SKM-1 (cell line): ENCODE measurements around the gene TMEM181.
A peak's percentile ranks its signal among the peaks of the same experiment; 100 is the strongest.
"Not testable (repeated sequence)": the region's sequence is repeated elsewhere in the genome, so short reads cannot be mapped to it uniquely, and the experiment has no call there.

Source experiments
- DNase-seq: peaks from one replicate; lab custom pipeline; 2025; ENCODE audit not compliant: unreplicated experiment; lab: John Stamatoyannopoulos, UW

Gene TMEM181

DNA sequence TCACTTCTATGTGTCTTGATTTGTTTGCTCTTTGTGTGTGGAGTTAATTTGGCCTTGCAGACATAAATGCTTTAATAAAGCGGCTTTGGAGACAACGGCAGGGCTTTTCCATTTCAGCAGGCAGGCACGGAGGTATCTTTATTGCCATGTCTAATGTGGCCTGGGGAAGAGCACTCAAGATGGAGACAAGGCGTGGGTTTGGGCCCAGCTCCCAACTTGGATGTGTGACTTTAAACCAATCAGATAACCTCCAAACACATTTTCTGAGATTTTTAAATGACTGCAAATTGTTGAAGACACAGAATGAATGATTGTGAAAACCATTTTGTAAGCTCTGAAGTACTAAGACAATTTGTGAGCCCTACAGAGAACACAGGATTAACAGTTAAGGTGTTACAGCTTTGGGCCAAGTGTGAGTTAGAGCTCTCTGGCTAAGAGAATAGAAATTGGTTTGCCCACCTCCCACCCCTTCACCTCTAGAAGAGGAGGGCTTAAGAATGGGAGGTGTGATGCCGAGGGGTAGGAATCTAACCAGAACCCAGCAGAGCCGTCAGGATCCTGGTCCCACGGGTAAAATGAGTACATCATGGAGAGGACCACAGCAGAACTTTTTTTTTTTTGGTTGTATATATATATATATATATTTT lies 75.7 kb downstream of the TMEM181 start:
- DNase-seq = no peak

- DNase-seq = no peak
Observed at GRCh38 chr6:158636778-158637177, 76.9 kb downstream of the TMEM181 start.

GRCh38 chr6:158638324-158638854 lies 78.5 kb downstream of the TMEM181 start:
- no peak for DNase-seq

GRCh38 chr6:158639056-158639455 lies 79.2 kb downstream of the TMEM181 start:
- DNase-seq = no peak

DNA sequence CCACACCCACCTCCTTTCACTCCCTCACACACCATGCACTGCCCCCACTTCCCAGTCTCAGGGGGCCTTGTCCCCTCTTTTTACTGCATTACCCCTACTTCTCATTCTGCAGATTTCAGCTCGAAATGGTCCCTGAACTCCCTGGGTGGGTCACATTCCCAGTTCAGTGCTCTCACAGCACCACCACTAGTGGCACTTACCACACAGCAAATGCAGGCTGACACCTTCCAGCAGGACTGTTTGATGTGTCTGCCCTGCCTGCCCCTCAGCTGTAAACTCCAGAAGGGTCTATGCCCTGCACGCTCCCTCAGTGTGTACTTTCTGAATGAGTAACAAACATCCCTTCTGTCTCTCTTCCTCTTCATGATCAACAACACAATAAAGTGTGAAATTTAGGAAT lies 80.6 kb downstream of the TMEM181 start:
- DNase-seq = no peak

GRCh38 chr6:158642097-158642601 lies 82.3 kb downstream of the TMEM181 start:
- no peak for DNase-seq

DNA sequence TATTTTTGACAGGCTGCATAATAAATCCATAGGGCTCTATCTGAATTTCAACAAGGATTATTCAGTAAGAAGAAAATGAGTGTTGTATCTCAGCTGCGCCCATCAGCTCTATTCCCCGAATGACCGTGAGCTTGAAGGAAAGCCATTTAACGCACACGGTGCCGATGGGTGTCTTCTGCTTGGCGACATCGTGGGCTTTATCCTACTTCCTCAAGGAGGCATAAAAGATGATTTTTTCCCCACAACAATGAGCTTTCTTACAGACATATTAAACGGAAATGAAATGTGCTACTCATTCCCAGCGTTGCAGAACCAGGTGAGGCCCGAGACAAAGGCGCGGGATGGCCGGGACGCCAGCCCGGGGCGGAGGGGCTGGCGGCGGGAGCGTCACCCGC lies 83.9 kb downstream of the TMEM181 start:
- DNase-seq = no peak

- DNase-seq = peak; percentile 60
Observed at GRCh38 chr6:158644231-158645063, 84.6 kb downstream of the TMEM181 start, which contains the start of gene DYNLT1. DYNLT1 (minus strand) TSS chr6:158644743; CDS start chr6:158644708, 35 bp downstream.

DNA sequence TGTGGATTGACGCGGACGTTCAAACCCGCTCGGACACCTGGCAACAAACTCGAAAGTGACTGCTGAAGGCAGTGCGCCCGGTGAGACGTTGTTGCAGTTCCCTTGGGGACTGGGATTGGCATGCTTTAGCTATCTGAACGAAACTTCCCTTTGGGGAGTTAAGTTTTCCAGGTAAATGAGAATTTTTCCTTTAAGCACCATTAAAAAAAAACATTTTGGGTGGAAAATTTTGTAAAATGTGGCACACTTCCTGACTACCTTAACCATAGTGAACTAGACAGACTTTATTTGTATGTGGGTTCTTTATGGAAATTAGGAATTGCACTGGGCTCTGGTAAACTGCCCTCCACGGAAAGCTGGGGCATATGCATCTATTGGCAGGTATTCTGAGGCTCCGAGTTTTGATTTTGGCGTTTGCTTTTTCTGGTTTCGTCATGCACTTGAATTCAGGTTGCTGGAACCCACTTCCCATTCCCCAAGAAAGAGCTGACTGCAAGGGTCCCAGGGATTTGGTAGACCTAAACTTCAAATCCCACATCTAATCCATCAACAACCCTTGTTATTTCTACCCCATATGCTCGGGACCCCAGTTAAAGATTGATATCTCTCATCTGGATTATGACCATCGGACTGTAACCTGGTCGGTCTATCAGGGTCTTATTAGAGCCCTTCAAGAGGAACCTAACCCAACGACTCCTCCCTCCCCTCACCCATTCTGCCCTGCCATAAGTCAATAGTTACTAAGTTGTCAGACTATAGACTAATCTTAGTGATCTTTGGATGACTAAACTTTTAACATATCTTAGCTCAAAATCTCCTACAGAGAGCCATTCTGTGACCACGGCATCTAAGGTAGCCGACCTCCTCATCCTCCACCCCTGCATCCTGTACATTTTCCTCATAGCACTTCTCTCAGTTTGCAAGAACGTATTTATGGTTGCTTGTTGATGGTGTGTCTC lies 85.5 kb downstream of the TMEM181 start:
- DNase-seq = no peak

GRCh38 chr6:158646023-158646910 lies 86.4 kb downstream of the TMEM181 start:
- no peak for DNase-seq

- DNase-seq = no peak
Observed at GRCh38 chr6:158647501-158647900, 87.6 kb downstream of the TMEM181 start.

DNA sequence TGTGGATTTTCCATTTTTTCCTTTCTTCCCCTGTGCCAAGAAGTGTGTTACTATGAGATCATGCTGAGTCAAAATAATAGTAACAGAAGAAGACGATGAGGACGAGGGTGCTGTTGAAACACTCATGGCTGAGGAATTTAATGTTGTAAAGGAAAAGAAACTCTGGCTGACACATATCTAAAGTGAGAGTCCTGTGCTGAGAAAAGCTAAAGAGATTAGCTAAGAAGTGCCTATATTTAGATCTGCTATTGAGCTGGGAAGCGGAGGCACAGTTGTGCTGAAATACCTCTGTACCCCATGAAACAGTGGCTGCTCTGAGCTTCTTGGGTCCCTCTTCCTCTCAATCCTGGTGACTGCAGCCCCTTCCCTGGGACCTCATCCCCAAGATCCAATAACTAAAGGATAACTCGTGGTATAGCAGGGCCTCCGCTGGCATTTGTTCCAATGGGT lies 88.8 kb downstream of the TMEM181 start:
- no peak for DNase-seq

DNA sequence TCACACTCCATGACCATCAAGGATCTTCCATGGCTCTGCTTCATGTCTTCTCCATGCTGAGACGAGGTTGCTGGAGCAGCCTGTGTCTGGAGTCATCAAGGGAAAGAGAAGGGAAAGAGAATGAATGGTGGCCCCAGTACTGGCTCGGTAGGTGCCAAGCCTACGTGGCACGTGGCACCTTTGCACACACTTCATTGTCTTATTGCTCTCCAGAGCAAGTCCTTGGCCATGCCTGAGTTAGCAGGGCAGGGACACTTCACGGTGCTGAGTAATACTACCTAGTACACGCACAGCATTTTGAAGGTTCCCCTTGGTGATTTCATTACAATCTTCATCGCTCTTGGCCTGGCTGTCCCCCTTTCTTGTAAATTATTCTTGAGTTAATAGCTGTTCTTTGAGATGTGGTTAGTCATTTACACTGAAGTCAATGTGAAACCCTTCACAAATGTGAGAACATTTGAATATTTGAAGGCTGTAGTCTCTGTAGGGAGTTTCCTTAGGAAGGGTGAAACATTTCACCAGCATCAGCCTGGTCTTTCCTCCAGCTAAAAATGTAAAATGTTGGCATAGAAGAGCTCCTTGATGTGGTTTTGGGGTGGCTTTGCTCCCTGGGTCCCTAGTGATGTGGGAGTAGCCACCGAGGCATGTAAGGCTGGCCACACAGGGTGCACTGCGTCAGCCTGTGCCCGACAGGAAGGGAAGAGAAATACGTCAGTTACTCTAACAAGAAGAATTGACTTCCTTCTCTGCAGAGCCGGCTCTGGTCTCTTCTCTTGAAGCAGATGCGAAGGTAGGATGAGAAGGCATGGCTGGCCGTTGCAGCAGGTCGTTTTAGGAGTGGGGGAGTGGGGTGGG lies 89.6 kb downstream of the TMEM181 start, which contains the start of gene SYTL3:
TSS of gene SYTL3 (plus strand) at position 766 of the 855 bp plus-strand sequence. CDS start 13,215 bp downstream, outside the sequence.
- DNase-seq = peak; percentile 65

DNA sequence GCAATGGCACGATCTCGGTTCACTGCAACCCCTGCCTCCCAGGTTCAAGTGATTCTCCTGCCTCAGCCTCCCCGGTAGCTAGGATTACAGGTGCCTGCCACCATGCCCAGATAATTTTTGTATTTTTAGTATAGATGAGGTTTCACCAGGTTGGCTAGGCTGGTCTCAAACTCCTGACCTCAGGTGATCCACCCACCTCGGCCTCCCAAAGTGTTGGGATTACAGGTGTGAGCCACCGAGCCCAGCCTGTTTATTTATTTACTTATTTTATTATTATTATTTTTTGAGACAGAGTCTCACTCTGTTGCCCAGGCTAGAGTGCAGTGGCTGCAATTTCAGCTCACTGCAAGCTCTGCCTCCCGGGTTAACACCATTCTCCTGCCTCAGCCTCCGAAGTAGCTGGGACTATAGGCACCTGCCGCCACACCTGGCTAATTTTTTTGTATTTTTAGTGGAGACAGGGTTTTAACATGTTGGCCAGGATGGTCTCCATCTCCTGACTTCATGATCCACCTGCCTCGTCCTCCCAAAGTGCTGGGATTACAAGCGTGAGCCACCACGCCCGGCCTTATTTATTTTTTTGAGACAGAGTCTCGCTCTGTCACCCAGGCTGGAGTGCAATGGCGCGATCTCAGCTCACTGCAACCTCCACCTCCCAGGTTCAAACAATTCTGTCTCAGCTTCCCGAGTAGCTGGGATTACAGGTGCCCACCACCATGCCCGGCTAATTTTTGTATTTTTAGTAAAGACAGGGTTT lies 92.3 kb downstream of the TMEM181 start:
- DNase-seq = not testable (repeated sequence)

DNA sequence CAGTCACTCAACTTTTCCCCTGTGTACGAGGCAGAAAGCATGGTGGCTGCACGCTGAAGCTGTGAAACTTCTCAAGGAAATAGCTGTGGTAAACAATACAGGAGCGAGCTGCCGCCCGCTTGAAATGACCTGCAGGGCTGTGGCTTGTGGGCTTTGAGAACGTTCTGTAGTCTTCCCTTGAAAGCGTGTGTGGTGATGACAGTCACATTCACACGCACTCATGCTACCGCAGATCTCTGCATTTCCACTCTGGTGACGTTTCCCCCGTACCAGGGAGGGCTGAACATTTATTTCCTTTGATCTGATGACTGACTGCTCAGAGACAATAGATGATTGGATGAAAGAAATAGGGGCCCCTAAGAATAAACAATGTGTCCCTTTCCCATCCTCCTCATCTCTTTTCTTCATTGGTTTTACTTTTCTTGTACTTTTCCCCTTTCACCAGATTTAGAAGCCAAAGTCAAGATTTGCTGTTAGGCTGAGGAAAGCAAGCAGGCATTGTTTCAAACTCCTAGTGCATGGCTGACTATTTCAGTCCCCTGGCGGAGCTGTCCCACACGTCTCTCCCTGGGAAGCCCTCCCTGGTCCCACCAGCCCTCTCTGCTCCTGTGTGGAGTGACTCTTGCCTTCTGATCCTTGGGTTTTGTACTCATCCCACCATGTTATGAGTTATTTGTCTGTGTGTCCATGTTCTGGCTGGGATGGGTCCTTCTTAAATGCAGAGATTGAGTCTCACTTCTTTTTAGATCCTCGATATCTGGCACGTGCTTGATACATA lies 93.9 kb downstream of the TMEM181 start:
- no peak for DNase-seq

GRCh38 chr6:158654498-158654897 lies 94.6 kb downstream of the TMEM181 start:
- no peak for DNase-seq

DNA sequence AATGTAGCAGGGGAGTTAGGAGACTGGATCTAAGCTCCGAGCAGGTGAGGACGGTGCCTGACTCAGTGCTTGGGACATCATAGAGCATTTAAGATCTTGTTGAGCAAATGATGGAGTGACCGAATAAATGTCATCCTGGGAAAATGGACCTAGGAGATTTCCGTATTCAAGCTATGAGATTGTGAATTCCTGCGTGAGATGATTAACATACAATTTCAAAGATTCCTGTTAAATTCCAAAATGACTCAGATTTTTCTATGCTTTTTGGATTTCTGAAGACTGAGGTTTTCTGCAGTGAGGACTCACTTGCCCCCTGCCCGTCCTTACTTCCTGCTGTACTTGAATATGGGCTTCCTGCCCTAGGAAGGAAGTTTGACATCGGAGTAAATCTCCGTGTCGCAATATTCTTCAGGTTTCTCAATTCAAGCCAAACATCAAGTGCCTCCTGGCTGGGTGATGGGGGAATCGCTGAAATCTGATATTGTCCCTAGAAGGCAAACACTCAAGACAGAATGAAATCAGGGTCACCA lies 95.1 kb downstream of the TMEM181 start:
- peak; percentile 36 for DNase-seq
